ENCODE results near the gene AKAP13.
"Not testable (repeated sequence)": the region's sequence is repeated elsewhere in the genome, so short reads cannot be mapped to it uniquely, and the experiment has no call there.

AKAP13 gene

DNA sequence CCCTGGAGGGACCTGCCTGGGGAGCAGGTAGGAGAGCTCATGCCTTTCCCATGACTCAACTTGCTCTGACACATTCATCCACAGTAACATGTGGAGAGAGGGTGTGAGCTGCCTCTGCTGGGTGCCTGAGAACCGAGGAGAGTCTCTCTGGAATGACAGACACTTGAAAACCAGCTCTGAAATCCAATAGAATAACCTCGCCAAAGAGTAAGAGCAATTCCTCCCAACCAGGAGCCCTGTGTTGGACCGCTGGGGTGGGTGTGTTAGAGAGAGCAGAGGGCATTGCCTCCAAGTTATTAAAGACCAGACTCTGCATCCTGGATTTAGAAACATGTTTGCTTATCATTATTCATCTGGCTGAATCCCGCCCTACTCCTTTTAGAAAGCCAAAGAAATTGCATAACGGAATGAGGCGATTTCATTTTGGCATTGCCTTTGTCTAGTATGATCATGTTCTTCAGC is 35.7 kb upstream of the AKAP13 start:
- ChIA-PET POLR2A (interaction anchor here (1.2 kb wide), 1 partner anchor 35 kb away, joined by 5 read pairs; the partner anchor contains the start of gene AKAP13), CTCF (interaction anchor here (0.8 kb wide), 1 partner anchor 12 kb away, joined by 4 read pairs; no protein-coding TSS in a partner anchor)
- not testable (repeated sequence) for H3K9me3 ChIP-seq (ENCODE audit: control insufficient read depth, insufficient read depth, low read depth, low read length); H3K36me3 ChIP-seq (ENCODE audit: control insufficient read depth in 2 of 2, insufficient read depth in 1 of 2, low read length in 2 of 2); H3K27ac ChIP-seq (ENCODE audit: extremely low read depth, low read depth, low read length); H3K4me3 ChIP-seq (ENCODE audit: low read depth, low read length)
- H3K4me1 ChIP-seq (ENCODE audit: control insufficient read depth, insufficient read depth, low read length) = peaks cover 18% of the 10 kb centered on the region
- TF ChIP-seq ZNF600 (tag by site-specific recombination; IDR thresholded peaks at IDR 0.05) (0 out of 2 replicates have a peak, but pooled peaks have one; percentile 39), ZNF639 (tag by site-specific recombination; IDR thresholded peaks at IDR 0.05) (0 out of 2 replicates have a peak, but pooled peaks have one; percentile 25), ZNF335 (tag by site-specific recombination; conservative IDR thresholded peaks at IDR 0.05) (0 out of 2 replicates have a peak, but pooled peaks have one; percentile 25)
- TF ChIP-seq, protein P1, sequence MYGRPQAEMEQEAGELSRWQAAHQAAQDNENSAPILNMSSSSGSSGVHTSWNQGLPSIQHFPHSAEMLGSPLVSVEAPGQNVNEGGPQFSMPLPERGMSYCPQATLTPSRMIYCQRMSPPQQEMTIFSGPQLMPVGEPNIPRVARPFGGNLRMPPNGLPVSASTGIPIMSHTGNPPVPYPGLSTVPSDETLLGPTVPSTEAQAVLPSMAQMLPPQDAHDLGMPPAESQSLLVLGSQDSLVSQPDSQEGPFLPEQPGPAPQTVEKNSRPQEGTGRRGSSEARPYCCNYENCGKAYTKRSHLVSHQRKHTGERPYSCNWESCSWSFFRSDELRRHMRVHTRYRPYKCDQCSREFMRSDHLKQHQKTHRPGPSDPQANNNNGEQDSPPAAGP (tag by site-specific recombination; IDR thresholded peaks at IDR 0.05) = peak; percentile 17; the same call in 1 of the 2 replicates

- peaks cover 18% of the 10 kb centered on the region for H3K4me1 ChIP-seq (ENCODE audit: control insufficient read depth, insufficient read depth, low read length)
- not testable (repeated sequence) for H3K27ac ChIP-seq (ENCODE audit: extremely low read depth, low read depth, low read length); H3K36me3 ChIP-seq (ENCODE audit: control insufficient read depth in 2 of 2, insufficient read depth in 1 of 2, low read length in 2 of 2); H3K4me3 ChIP-seq (ENCODE audit: low read depth, low read length); H3K9me3 ChIP-seq (ENCODE audit: control insufficient read depth, insufficient read depth, low read depth, low read length)
- CTCF ChIA-PET = interaction anchor here (0.8 kb wide), 1 partner anchor 12 kb away, joined by 4 read pairs; no protein-coding TSS in a partner anchor
- POLR2A ChIA-PET = interaction anchor here (1.2 kb wide), 1 partner anchor 35 kb away, joined by 5 read pairs; the partner anchor contains the start of gene AKAP13
Measured at GRCh38 chr15:85345196-85345918, 35.0 kb upstream of the AKAP13 start.

GRCh38 chr15:85346462-85347084 is 33.8 kb upstream of the AKAP13 start:
- POLR2A ChIA-PET = interaction anchor here (1.2 kb wide), 1 partner anchor 34 kb away, joined by 4 read pairs; the partner anchor contains the start of gene AKAP13
- peaks cover 18% of the 10 kb centered on the region for H3K4me1 ChIP-seq (ENCODE audit: control insufficient read depth, insufficient read depth, low read length)
- peak; percentile 88; the same call in 1 of the 2 replicates for TF ChIP-seq ZNF639 (tag by site-specific recombination; IDR thresholded peaks at IDR 0.05)
- peak; percentile 94 for TF ChIP-seq SCRT2 (tag by site-specific recombination; IDR thresholded peaks at IDR 0.05)
- TF ChIP-seq BCL11A (tag by site-specific recombination; IDR thresholded peaks at IDR 0.05; ENCODE audit: low read depth) = peak; percentile 77
- TF ChIP-seq ZSCAN23 (tag by site-specific recombination; IDR thresholded peaks at IDR 0.05) = peak; percentile 54; the same call in 1 of the 2 replicates
- TF ChIP-seq, protein P2, sequence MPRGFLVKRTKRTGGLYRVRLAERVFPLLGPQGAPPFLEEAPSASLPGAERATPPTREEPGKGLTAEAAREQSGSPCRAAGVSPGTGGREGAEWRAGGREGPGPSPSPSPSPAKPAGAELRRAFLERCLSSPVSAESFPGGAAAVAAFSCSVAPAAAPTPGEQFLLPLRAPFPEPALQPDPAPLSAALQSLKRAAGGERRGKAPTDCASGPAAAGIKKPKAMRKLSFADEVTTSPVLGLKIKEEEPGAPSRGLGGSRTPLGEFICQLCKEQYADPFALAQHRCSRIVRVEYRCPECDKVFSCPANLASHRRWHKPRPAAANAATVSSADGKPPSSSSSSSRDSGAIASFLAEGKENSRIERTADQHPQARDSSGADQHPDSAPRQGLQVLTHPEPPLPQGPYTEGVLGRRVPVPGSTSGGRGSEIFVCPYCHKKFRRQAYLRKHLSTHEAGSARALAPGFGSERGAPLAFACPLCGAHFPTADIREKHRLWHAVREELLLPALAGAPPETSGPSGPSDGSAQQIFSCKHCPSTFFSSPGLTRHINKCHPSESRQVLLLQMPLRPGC (tag by site-specific recombination; IDR thresholded peaks at IDR 0.05) = peak; percentile 56; the same call in 1 of the 2 replicates
- TF ChIP-seq KLF10 (tag by site-specific recombination; IDR thresholded peaks at IDR 0.05) = peak; percentile 46; the same call in 1 of the 2 replicates
- TF ChIP-seq OSR2 (tag by site-specific recombination; IDR thresholded peaks at IDR 0.05) = peak; percentile 87
- peak; percentile 67; the same call in 1 of the 2 replicates for TF ChIP-seq ZXDB (tag by site-specific recombination; IDR thresholded peaks at IDR 0.05)
- peak; percentile 52; the same call in 1 of the 2 replicates for TF ChIP-seq PATZ1 (tag by site-specific recombination; IDR thresholded peaks at IDR 0.05)
- TF ChIP-seq FEZF1 (tag by site-specific recombination; IDR thresholded peaks at IDR 0.05) = peak; percentile 66
- TF ChIP-seq ZNF600 (tag by site-specific recombination; IDR thresholded peaks at IDR 0.05) = 0 out of 2 replicates have a peak, but pooled peaks have one; percentile 20
- TF ChIP-seq ZBTB21 (tag by site-specific recombination; IDR thresholded peaks at IDR 0.05) = peak; percentile 83

More at GRCh38 chr15:85346462-85347084, 33.8 kb upstream of the AKAP13 start:
- H3K4me3 ChIP-seq (ENCODE audit: low read depth, low read length); H3K27ac ChIP-seq (ENCODE audit: extremely low read depth, low read depth, low read length); CTCF ChIA-PET; H3K9me3 ChIP-seq (ENCODE audit: control insufficient read depth, insufficient read depth, low read depth, low read length); H3K36me3 ChIP-seq (ENCODE audit: control insufficient read depth in 2 of 2, insufficient read depth in 1 of 2, low read length in 2 of 2): not testable (repeated sequence)

Measured in HEK293 (cell line).